ENCODE measurements around the gene CERT1.

GRCh38 chr5:75482482-75482881 lies 28.9 kb downstream of the CERT1 start:
- TF ChIP-seq CTCF (IDR thresholded peaks at IDR 0.05): no peak
- no peak for TF ChIP-seq POLR2A (IDR thresholded peaks at IDR 0.05)
- no peak for TF ChIP-seq POLR2AphosphoS5 (IDR thresholded peaks at IDR 0.05)

All from prostate gland (tissue), 2 donors.